DOHH2 (cell line): ENCODE data around the gene ELP4.

ENCODE experiments used
- H3F3A ChIP-seq: fragments of 200-600 bp; sonication (generic), shearing (Covaris generic); 2 replicates; pipeline ENCODE4 v1.6.0; 2016; ENCODE audit warnings: antibody characterized with exemption, mild to moderate bottlenecking; ENCODE audit not compliant: control insufficient read depth, insufficient read depth
- H3K27ac ChIP-seq: fragments of 200-600 bp; sonication (generic); 2 replicates; pipeline ENCODE4 v1.5.1; 2014; ENCODE audit warnings: low read depth, mild to moderate bottlenecking, low read length, moderate library complexity
- H3K27me3 ChIP-seq: fragments of 200-600 bp; sonication (generic); 2 replicates; pipeline ENCODE4 v1.6.1; 2014; ENCODE audit warnings: mild to moderate bottlenecking, low read length, mixed read lengths; ENCODE audit not compliant: control insufficient read depth
- H3K36me3 ChIP-seq: fragments of 200-600 bp; sonication (generic); 2 replicates; pipeline ENCODE4 v1.6.1; 2014; ENCODE audit warnings: mild to moderate bottlenecking, low read length, moderate library complexity, mixed read lengths; ENCODE audit not compliant: control insufficient read depth
- H3K4me1 ChIP-seq: fragments of 200-600 bp; sonication (generic); 2 replicates; pipeline ENCODE4 v1.6.1; 2014; ENCODE audit warnings: mild to moderate bottlenecking, low read length, mixed read lengths; ENCODE audit not compliant: control insufficient read depth
- H3K4me2 ChIP-seq: fragments of 200-600 bp; sonication (generic); 2 replicates; pipeline ENCODE4 v1.6.0; 2014; ENCODE audit warnings: mild to moderate bottlenecking, low read length, moderate library complexity
- H3K4me3 ChIP-seq: fragments of 200-600 bp; sonication (generic); 2 replicates; pipeline ENCODE4 v1.5.1; 2014; ENCODE audit warnings: mild to moderate bottlenecking, low read length, mixed read lengths
- H3K79me2 ChIP-seq: fragments of 200-600 bp; sonication (generic); 2 replicates; pipeline ENCODE4 v1.6.1; 2014; ENCODE audit warnings: mild to moderate bottlenecking, low read length, mixed read lengths; ENCODE audit not compliant: control insufficient read depth
- H3K9me2 ChIP-seq: fragments of 200-600 bp; sonication (generic); replicated peaks from 2 replicates; pipeline ENCODE4 v1.6.1; 2014; ENCODE audit warnings: mild to moderate bottlenecking, low read length, mixed read lengths; ENCODE audit not compliant: control insufficient read depth
- H3K9me3 ChIP-seq: fragments of 200-600 bp; sonication (generic); 2 replicates; pipeline ENCODE4 v1.6.1; 2014; ENCODE audit warnings: antibody characterized with exemption, low read length, mixed read lengths; ENCODE audit not compliant: control insufficient read depth, insufficient read depth
- H4K20me1 ChIP-seq: fragments of 200-600 bp; sonication (generic); 2 replicates; pipeline ENCODE4 v1.6.0; 2014; ENCODE audit warnings: low read depth, mild to moderate bottlenecking, antibody characterized with exemption, low read length, moderate library complexity; ENCODE audit not compliant: control insufficient read depth, insufficient read depth
- CTCF ChIP-seq: fragments of 200-600 bp; sonication (generic); IDR thresholded peaks from one replicate; pipeline ENCODE4 v1.5.1; 2014; ENCODE audit warnings: antibody characterized with exemption, mild to moderate bottlenecking, low read depth, low read length; ENCODE audit not compliant: poor library complexity, severe bottlenecking
- EZH2phosphoT487 ChIP-seq: fragments of 200-600 bp; sonication (generic); IDR thresholded peaks from 2 replicates; pipeline ENCODE4 v1.6.1; 2017; ENCODE audit warnings: borderline replicate concordance, mild to moderate bottlenecking, antibody characterized with exemption, low read length, moderate library complexity, mixed read lengths

ELP4 gene

GRCh38 chr11:31768749-31769640 lies 259.4 kb downstream of the ELP4 start:
- TF ChIP-seq CTCF: no peak
- TF ChIP-seq EZH2phosphoT487: no peak
- H4K20me1 ChIP-seq: no peaks in the 10 kb centered on the region
- no peaks in the 10 kb centered on the region for H3K9me2 ChIP-seq
- H3K4me1 ChIP-seq: no peaks in the 10 kb centered on the region
- H3K4me3 ChIP-seq: no peak overlapping the region
- H3K9me3 ChIP-seq: no peaks in the 10 kb centered on the region
- H3K27me3 ChIP-seq: no peaks in the 10 kb centered on the region
- no peaks in the 10 kb centered on the region for H3F3A ChIP-seq
- no peaks in the 10 kb centered on the region for H3K79me2 ChIP-seq
- no peak overlapping the region for H3K27ac ChIP-seq
- H3K4me2 ChIP-seq: no peak overlapping the region
- no peaks in the 10 kb centered on the region for H3K36me3 ChIP-seq

- Histone ChIP-seq H3K79me2 (no peaks in the 10 kb centered on the region), H3K4me1 (no peaks in the 10 kb centered on the region), H3K9me2 (no peaks in the 10 kb centered on the region), H3K36me3 (no peaks in the 10 kb centered on the region), H3K27ac (no peak overlapping the region), H3K4me3 (no peak overlapping the region), H3F3A (no peaks in the 10 kb centered on the region), H4K20me1 (no peaks in the 10 kb centered on the region), H3K9me3 (no peaks in the 10 kb centered on the region), H3K4me2 (no peak overlapping the region), H3K27me3 (no peaks in the 10 kb centered on the region)
- TF ChIP-seq EZH2phosphoT487: no peak
- TF ChIP-seq CTCF: no peak
Observed at GRCh38 chr11:31770011-31770700, 260.6 kb downstream of the ELP4 start.

GRCh38 chr11:31772412-31772811 lies 262.8 kb downstream of the ELP4 start:
- H3K79me2 ChIP-seq: no peaks in the 10 kb centered on the region
- no peak overlapping the region for H3K27ac ChIP-seq
- H3K9me2 ChIP-seq: no peaks in the 10 kb centered on the region
- no peaks in the 10 kb centered on the region for H3K27me3 ChIP-seq
- H3F3A ChIP-seq: no peaks in the 10 kb centered on the region
- no peaks in the 10 kb centered on the region for H3K4me1 ChIP-seq
- no peak overlapping the region for H3K4me2 ChIP-seq
- no peaks in the 10 kb centered on the region for H3K9me3 ChIP-seq
- H3K36me3 ChIP-seq: no peaks in the 10 kb centered on the region
- H3K4me3 ChIP-seq: no peak overlapping the region
- no peaks in the 10 kb centered on the region for H4K20me1 ChIP-seq
- TF ChIP-seq CTCF: no peak
- TF ChIP-seq EZH2phosphoT487: no peak
